Naive thymus-derived CD4-positive, alpha-beta T cell (primary cell): ENCODE data around the gene MS4A12. TPM values are rescaled to one million over a fixed set of nuclear protein-coding genes. Genes with fewer than 3 reads are reported as not detected.

Experiments used
- ATAC-seq: fragments of 150-1000 bp; cut with Tn5 transposase; 2 replicates; pipeline ENCODE4 v1.10.0; 2021; ENCODE audit warnings: mild to moderate bottlenecking, moderate library complexity
- CTCF ChIA-PET: fragments of 350-600 bp; sonication (Branson Sonifier 250); formaldehyde crosslinking; loops from one replicate; lab custom pipeline; 2021; ENCODE audit warnings: antibody characterized with exemption; lab: Charles Lee
- POLR2A ChIA-PET: fragments of 350-600 bp; sonication (Branson Sonifier 250); formaldehyde crosslinking; loops from one replicate; lab custom pipeline; 2021; ENCODE audit warnings: antibody characterized with exemption, inconsistent platforms; lab: Charles Lee
- DNase-seq, 9 donors: peaks; one replicate each; pipeline versions ENCODE4 v3.0.0 to v3.0.0-alpha.2; 2020 to 2022; ENCODE audit warnings: mixed read lengths in 1 of 9
- H3K27ac ChIP-seq: one replicate; pipeline ENCODE4 v1.7.0; 2013; ENCODE audit warnings: mild to moderate bottlenecking, low read depth, low read length, moderate library complexity
- H3K27me3 ChIP-seq, 2 donors: one replicate each; pipeline ENCODE4 v1.7.0; 2013; ENCODE audit warnings: low read length in 2 of 2, mild to moderate bottlenecking in 2 of 2, moderate library complexity in 2 of 2; ENCODE audit not compliant: control insufficient read depth in 2 of 2, insufficient read depth in 2 of 2
- H3K36me3 ChIP-seq, 3 experiments: 1 replicate in 2 of 3; 2 replicates in 1 of 3; pipeline ENCODE4 v1.7.0; 2013; ENCODE audit warnings: low read length in 3 of 3, mild to moderate bottlenecking in 3 of 3, moderate library complexity in 1 of 3; ENCODE audit not compliant: insufficient read depth in 3 of 3, control insufficient read depth in 2 of 3
- H3K4me1 ChIP-seq, 2 donors: one replicate each; pipeline ENCODE4 v1.7.0; 2013; ENCODE audit warnings: low read length in 2 of 2, mild to moderate bottlenecking in 2 of 2, moderate library complexity in 1 of 2; ENCODE audit not compliant: control insufficient read depth in 2 of 2, insufficient read depth in 2 of 2
- H3K4me3 ChIP-seq: 2 replicates; pipeline ENCODE4 v1.7.0; 2013; ENCODE audit warnings: mild to moderate bottlenecking, low read length
- H3K9me3 ChIP-seq, 3 experiments: 1 replicate in 2 of 3; 2 replicates in 1 of 3; pipeline ENCODE4 v1.7.0; 2013; ENCODE audit warnings: low read length in 3 of 3; ENCODE audit not compliant: control insufficient read depth in 2 of 3
- H3K27ac Mint-ChIP-seq, 9 donors: one replicate each; pipeline ENCODE4 v1.8.0; 2020 to 2022; ENCODE audit warnings: mixed read lengths in 9 of 9, mild to moderate bottlenecking in 8 of 9, moderate library complexity in 5 of 9, inconsistent platforms in 2 of 9
- H3K27me3 Mint-ChIP-seq, 5 donors: one replicate each; pipeline ENCODE4 v1.8.0; 2021 to 2022; ENCODE audit warnings: mixed read lengths in 5 of 5, mild to moderate bottlenecking in 1 of 5
- H3K36me3 Mint-ChIP-seq, 5 donors: one replicate each; pipeline ENCODE4 v1.8.0; 2020 to 2022; ENCODE audit warnings: mixed read lengths in 5 of 5, mild to moderate bottlenecking in 3 of 5, inconsistent platforms in 1 of 5
- H3K4me1 Mint-ChIP-seq, 7 donors: one replicate each; pipeline ENCODE4 v1.8.0; 2020 to 2022; ENCODE audit warnings: mixed read lengths in 7 of 7, mild to moderate bottlenecking in 3 of 7, inconsistent platforms in 1 of 7
- H3K4me3 Mint-ChIP-seq, 10 donors: one replicate each; pipeline ENCODE4 v1.8.0; 2020 to 2022; ENCODE audit warnings: mild to moderate bottlenecking in 10 of 10, mixed read lengths in 10 of 10, moderate library complexity in 6 of 10, inconsistent platforms in 2 of 10
- H3K9me3 Mint-ChIP-seq, 11 donors: one replicate each; pipeline ENCODE4 v1.8.0; 2020 to 2022; ENCODE audit warnings: mixed read lengths in 11 of 11, mild to moderate bottlenecking in 4 of 11, inconsistent platforms in 1 of 11, moderate library complexity in 1 of 11
- intact Hi-C, 2 donors: fragments of 100-400 bp; cut with micrococcal nuclease; formaldehyde crosslinking; loops; one replicate each; pipeline ENCODE4 v1.15.1; 2023
- polyA plus RNA-seq, 2 donors: library from polyadenylated mRNA; unstranded; fragments of 300-500 nt; fragmentation: Illumina TruSeq; gene quantifications; one replicate each; pipeline ENCODE4 v1.2.3, GENCODE V29; 2021
- total RNA-seq, 6 experiments: library from RNA in 5 of 6; stranded (reverse) in 5 of 6; gene quantifications; 1 replicate in 5 of 6; 2 replicates in 1 of 6; pipeline ENCODE4 v1.2.3 and lab custom pipeline; 2021 to 2026

MS4A12 gene
- total and polyA plus RNA-seq, 7 experiments from 2014 or later, result not detected

- Histone ChIP-seq H3K4me3 (no peak overlapping the region), H3K27me3 (no peaks in the 10 kb centered on the region), H3K27ac (no peak overlapping the region), H3K9me3 (no peaks in the 10 kb centered on the region), H3K4me1 (peaks cover 0 to 10% of the 10 kb centered on the region in 2 donors), H3K36me3 (no peaks in the 10 kb centered on the region)
- intact Hi-C loops, result no loop called here
- no peak for ATAC-seq
- ChIA-PET POLR2A (no interaction called here), CTCF (no interaction called here)
- peak overlapping the region in 1 of 10 donors; percentile 9 for H3K4me3 Mint-ChIP-seq
- H3K27me3 Mint-ChIP-seq, result peaks cover 3 to 28% (median 6%) of the 10 kb centered on the region in 5 donors
- no peak for DNase-seq
- no peaks in the 10 kb centered on the region for H3K36me3 Mint-ChIP-seq
- H3K27ac Mint-ChIP-seq, result no peak overlapping the region
- peaks cover 0 to 5% (median 0%) of the 10 kb centered on the region in 7 donors for H3K4me1 Mint-ChIP-seq
- peaks cover 0 to 2% (median 0%) of the 10 kb centered on the region in 11 donors for H3K9me3 Mint-ChIP-seq
These were observed 35.0 kb upstream of the MS4A12 start for GRCh38 chr11:60457576-60457975.

DNA sequence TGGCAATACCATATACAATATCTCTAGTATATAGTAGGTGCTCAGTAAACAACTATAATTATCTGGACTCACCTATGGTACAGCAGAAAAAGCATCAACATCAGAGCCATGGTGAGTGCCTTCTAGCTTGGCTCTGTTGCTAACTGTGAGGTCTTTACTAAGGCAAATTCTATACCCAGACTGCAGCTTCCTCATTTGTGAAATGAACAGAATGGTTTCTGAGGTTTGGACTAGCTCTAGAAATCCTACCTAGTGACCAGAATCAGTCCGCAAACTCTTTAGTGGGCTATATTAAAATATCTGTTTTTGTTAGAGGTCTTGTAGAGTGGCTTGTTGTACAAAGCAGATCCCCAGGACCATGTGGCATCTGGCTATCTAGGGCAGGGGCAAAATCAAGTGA lies 33.2 kb upstream of the MS4A12 start:
- H3K27ac ChIP-seq, result no peak overlapping the region
- no peak overlapping the region for H3K27ac Mint-ChIP-seq
- ChIA-PET CTCF (no interaction called here), POLR2A (no interaction called here)
- no peak overlapping the region for H3K4me3 ChIP-seq
- DNase-seq (no peak), ATAC-seq (no peak)
- no peak overlapping the region for H3K4me3 Mint-ChIP-seq
- no peaks in the 10 kb centered on the region for H3K9me3 ChIP-seq
- H3K36me3 Mint-ChIP-seq, result no peaks in the 10 kb centered on the region
- peaks cover 0 to 5% (median 0%) of the 10 kb centered on the region in 7 donors for H3K4me1 Mint-ChIP-seq
- intact Hi-C loops, result no loop called here
- H3K36me3 ChIP-seq, result no peaks in the 10 kb centered on the region
- H3K9me3 Mint-ChIP-seq, result peaks cover 0 to 2% (median 0%) of the 10 kb centered on the region in 11 donors
- peaks cover 0 to 10% of the 10 kb centered on the region in 2 donors for H3K4me1 ChIP-seq
- H3K27me3 Mint-ChIP-seq, result peaks cover 4 to 22% (median 10%) of the 10 kb centered on the region in 5 donors
- no peaks in the 10 kb centered on the region for H3K27me3 ChIP-seq

- ATAC-seq, result no peak
- Histone ChIP-seq H3K4me3 (no peak overlapping the region), H3K4me1 (no peaks in the 10 kb centered on the region), H3K27ac (no peak overlapping the region), H3K9me3 (no peaks in the 10 kb centered on the region), H3K27me3 (no peaks in the 10 kb centered on the region), H3K36me3 (no peaks in the 10 kb centered on the region)
- no peak for DNase-seq
- CTCF ChIA-PET, result no interaction called here
- intact Hi-C loops, result no loop called here
- POLR2A ChIA-PET, result no interaction called here
- Mint-ChIP-seq H3K36me3 (no peaks in the 10 kb centered on the region), H3K4me3 (no peak overlapping the region), H3K27me3 (peaks cover 11 to 45% (median 22%) of the 10 kb centered on the region in 5 donors), H3K4me1 (peaks cover 0 to 2% (median 0%) of the 10 kb centered on the region in 7 donors), H3K27ac (no peak overlapping the region), H3K9me3 (peaks cover 0 to 5% (median 0%) of the 10 kb centered on the region in 11 donors)
These were observed 23.7 kb upstream of the MS4A12 start for GRCh38 chr11:60468829-60469228.

DNA sequence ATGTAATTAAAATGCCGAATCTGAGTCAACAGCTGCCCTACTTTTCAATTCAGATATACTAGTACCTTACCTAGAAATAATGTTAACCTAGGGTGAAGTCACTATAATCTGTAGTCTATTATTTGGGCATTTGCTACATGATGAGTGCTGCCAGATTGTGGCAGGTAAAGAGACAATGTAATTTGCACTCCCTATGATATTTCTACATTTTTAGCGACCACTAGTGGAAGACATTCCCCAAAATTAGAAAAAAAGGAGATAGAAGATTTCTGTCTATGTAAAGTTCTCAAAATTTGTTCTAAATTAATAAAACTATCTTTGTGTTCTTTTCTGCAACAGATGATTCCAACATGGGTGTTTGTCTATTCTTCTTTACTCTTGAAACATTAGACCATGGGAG lies 22.9 kb upstream of the MS4A12 start:
- H3K4me3 ChIP-seq, result no peak overlapping the region
- H3K27ac Mint-ChIP-seq, result no peak overlapping the region
- intact Hi-C loops, result no loop called here
- CTCF ChIA-PET, result no interaction called here
- POLR2A ChIA-PET, result no interaction called here
- DNase-seq (no peak), ATAC-seq (no peak)
- H3K4me3 Mint-ChIP-seq, result no peak overlapping the region
- H3K27ac ChIP-seq, result no peak overlapping the region
- H3K36me3 Mint-ChIP-seq, result no peaks in the 10 kb centered on the region
- peaks cover 0 to 5% (median 0%) of the 10 kb centered on the region in 11 donors for H3K9me3 Mint-ChIP-seq
- H3K36me3 ChIP-seq, result no peaks in the 10 kb centered on the region
- H3K27me3 Mint-ChIP-seq, result peaks cover 5 to 45% (median 21%) of the 10 kb centered on the region in 5 donors
- H3K9me3 ChIP-seq, result no peaks in the 10 kb centered on the region
- H3K4me1 ChIP-seq, result no peaks in the 10 kb centered on the region
- H3K4me1 Mint-ChIP-seq, result peaks cover 0 to 2% (median 0%) of the 10 kb centered on the region in 7 donors
- H3K27me3 ChIP-seq, result no peaks in the 10 kb centered on the region

GRCh38 chr11:60477035-60477445 lies 15.5 kb upstream of the MS4A12 start:
- H3K4me3 ChIP-seq, result no peak overlapping the region
- no peaks in the 10 kb centered on the region for H3K27me3 ChIP-seq
- ChIA-PET POLR2A (no interaction called here), CTCF (no interaction called here)
- no peak overlapping the region for H3K27ac ChIP-seq
- H3K4me1 Mint-ChIP-seq, result peaks cover 0 to 2% (median 0%) of the 10 kb centered on the region in 7 donors
- H3K4me1 ChIP-seq, result no peaks in the 10 kb centered on the region
- no peak overlapping the region for H3K4me3 Mint-ChIP-seq
- DNase-seq, result no peak
- intact Hi-C loops, result no loop called here
- H3K36me3 Mint-ChIP-seq, result no peaks in the 10 kb centered on the region
- H3K27ac Mint-ChIP-seq, result no peak overlapping the region
- no peaks in the 10 kb centered on the region for H3K9me3 ChIP-seq
- peak; percentile 36 for ATAC-seq
- peaks cover 5 to 19% (median 13%) of the 10 kb centered on the region in 5 donors for H3K27me3 Mint-ChIP-seq
- peaks cover 0 to 8% (median 0%) of the 10 kb centered on the region in 11 donors for H3K9me3 Mint-ChIP-seq
- H3K36me3 ChIP-seq, result no peaks in the 10 kb centered on the region

GRCh38 chr11:60482361-60482760 lies 10.2 kb upstream of the MS4A12 start:
- Mint-ChIP-seq H3K4me1 (peaks cover 0 to 8% (median 4%) of the 10 kb centered on the region in 7 donors), H3K4me3 (peak overlapping the region in 1 of 10 donors; percentile 6), H3K36me3 (no peaks in the 10 kb centered on the region), H3K27me3 (peaks cover 0 to 19% (median 9%) of the 10 kb centered on the region in 5 donors), H3K9me3 (no peaks in the 10 kb centered on the region), H3K27ac (no peak overlapping the region)
- no peak for DNase-seq
- Histone ChIP-seq H3K27me3 (no peaks in the 10 kb centered on the region), H3K4me1 (no peaks in the 10 kb centered on the region), H3K4me3 (no peak overlapping the region), H3K9me3 (no peaks in the 10 kb centered on the region), H3K36me3 (no peaks in the 10 kb centered on the region), H3K27ac (no peak overlapping the region)
- POLR2A ChIA-PET, result no interaction called here
- CTCF ChIA-PET, result no interaction called here
- intact Hi-C loops, result no loop called here
- ATAC-seq, result peak; percentile 66

- H3K9me3 ChIP-seq, result no peaks in the 10 kb centered on the region
- ATAC-seq (peak; percentile 70), DNase-seq (no peak)
- H3K27ac ChIP-seq, result no peak overlapping the region
- no peaks in the 10 kb centered on the region for H3K27me3 ChIP-seq
- H3K9me3 Mint-ChIP-seq, result no peaks in the 10 kb centered on the region
- peaks cover 0 to 13% (median 7%) of the 10 kb centered on the region in 5 donors for H3K27me3 Mint-ChIP-seq
- ChIA-PET CTCF (no interaction called here), POLR2A (no interaction called here)
- no peak overlapping the region for H3K4me3 Mint-ChIP-seq
- H3K27ac Mint-ChIP-seq, result no peak overlapping the region
- intact Hi-C loops, result loop anchor here in 1 of 2 donors (1.0 kb wide), 1 partner anchor 123 kb away; no protein-coding TSS in a partner anchor
- H3K4me1 ChIP-seq, result no peaks in the 10 kb centered on the region
- H3K4me1 Mint-ChIP-seq, result peaks cover 0 to 8% (median 4%) of the 10 kb centered on the region in 7 donors
- H3K4me3 ChIP-seq, result no peak overlapping the region
- no peaks in the 10 kb centered on the region for H3K36me3 Mint-ChIP-seq
- H3K36me3 ChIP-seq, result no peaks in the 10 kb centered on the region
These were observed 6.6 kb upstream of the MS4A12 start for GRCh38 chr11:60485987-60486386.
